Measurements from ENCODE around the gene DYRK4.

DNA sequence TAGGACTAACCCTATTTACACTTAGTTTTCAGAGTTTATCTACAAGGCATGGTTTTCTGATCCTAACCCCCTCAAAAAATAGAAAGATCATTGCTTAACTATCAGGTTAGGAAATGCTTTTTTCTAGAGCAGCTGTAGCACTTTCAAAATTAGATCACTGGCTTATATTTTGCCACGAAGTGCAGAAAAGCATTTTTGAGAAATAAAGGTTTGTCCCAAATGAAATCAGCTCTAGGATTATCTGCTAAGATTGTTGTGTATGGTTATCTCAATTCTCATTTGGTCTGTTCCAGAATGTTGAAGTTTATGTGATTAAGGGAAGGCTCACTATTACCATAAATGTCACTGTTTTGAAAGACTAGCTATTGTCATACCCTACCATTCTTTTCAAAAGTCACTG is 9.8 kb upstream of the DYRK4 start:
- TF ChIP-seq POLR2AphosphoS5 (IDR thresholded peaks at IDR 0.05; ENCODE audit: low read depth) = no peak
- TF ChIP-seq, protein P1, sequence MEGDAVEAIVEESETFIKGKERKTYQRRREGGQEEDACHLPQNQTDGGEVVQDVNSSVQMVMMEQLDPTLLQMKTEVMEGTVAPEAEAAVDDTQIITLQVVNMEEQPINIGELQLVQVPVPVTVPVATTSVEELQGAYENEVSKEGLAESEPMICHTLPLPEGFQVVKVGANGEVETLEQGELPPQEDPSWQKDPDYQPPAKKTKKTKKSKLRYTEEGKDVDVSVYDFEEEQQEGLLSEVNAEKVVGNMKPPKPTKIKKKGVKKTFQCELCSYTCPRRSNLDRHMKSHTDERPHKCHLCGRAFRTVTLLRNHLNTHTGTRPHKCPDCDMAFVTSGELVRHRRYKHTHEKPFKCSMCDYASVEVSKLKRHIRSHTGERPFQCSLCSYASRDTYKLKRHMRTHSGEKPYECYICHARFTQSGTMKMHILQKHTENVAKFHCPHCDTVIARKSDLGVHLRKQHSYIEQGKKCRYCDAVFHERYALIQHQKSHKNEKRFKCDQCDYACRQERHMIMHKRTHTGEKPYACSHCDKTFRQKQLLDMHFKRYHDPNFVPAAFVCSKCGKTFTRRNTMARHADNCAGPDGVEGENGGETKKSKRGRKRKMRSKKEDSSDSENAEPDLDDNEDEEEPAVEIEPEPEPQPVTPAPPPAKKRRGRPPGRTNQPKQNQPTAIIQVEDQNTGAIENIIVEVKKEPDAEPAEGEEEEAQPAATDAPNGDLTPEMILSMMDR (IDR thresholded peaks at IDR 0.05; ENCODE audit: insufficient read depth, low read length) = no peak
- TF ChIP-seq GABPA (IDR thresholded peaks at IDR 0.05; ENCODE audit: low read depth) = no peak
- TF ChIP-seq, protein P2, sequence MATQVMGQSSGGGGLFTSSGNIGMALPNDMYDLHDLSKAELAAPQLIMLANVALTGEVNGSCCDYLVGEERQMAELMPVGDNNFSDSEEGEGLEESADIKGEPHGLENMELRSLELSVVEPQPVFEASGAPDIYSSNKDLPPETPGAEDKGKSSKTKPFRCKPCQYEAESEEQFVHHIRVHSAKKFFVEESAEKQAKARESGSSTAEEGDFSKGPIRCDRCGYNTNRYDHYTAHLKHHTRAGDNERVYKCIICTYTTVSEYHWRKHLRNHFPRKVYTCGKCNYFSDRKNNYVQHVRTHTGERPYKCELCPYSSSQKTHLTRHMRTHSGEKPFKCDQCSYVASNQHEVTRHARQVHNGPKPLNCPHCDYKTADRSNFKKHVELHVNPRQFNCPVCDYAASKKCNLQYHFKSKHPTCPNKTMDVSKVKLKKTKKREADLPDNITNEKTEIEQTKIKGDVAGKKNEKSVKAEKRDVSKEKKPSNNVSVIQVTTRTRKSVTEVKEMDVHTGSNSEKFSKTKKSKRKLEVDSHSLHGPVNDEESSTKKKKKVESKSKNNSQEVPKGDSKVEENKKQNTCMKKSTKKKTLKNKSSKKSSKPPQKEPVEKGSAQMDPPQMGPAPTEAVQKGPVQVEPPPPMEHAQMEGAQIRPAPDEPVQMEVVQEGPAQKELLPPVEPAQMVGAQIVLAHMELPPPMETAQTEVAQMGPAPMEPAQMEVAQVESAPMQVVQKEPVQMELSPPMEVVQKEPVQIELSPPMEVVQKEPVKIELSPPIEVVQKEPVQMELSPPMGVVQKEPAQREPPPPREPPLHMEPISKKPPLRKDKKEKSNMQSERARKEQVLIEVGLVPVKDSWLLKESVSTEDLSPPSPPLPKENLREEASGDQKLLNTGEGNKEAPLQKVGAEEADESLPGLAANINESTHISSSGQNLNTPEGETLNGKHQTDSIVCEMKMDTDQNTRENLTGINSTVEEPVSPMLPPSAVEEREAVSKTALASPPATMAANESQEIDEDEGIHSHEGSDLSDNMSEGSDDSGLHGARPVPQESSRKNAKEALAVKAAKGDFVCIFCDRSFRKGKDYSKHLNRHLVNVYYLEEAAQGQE (IDR thresholded peaks at IDR 0.05; ENCODE audit: insufficient replicate concordance, low read depth) = no peak
